Loucy (cell line): ENCODE measurements around the gene RSRC1.

Experiments used
- CTCF ChIP-seq: fragments of 200-600 bp; sonication (generic); conservative IDR thresholded peaks from 2 replicates; pipeline ENCODE4 v1.5.1; 2014; ENCODE audit warnings: mild to moderate bottlenecking, antibody characterized with exemption, low read length
- EZH2phosphoT487 ChIP-seq: fragments of 200-600 bp; IDR thresholded peaks from 2 replicates; pipeline ENCODE4 v1.6.1; 2018; ENCODE audit warnings: antibody characterized with exemption, mild to moderate bottlenecking, moderate library complexity, borderline replicate concordance

DNA sequence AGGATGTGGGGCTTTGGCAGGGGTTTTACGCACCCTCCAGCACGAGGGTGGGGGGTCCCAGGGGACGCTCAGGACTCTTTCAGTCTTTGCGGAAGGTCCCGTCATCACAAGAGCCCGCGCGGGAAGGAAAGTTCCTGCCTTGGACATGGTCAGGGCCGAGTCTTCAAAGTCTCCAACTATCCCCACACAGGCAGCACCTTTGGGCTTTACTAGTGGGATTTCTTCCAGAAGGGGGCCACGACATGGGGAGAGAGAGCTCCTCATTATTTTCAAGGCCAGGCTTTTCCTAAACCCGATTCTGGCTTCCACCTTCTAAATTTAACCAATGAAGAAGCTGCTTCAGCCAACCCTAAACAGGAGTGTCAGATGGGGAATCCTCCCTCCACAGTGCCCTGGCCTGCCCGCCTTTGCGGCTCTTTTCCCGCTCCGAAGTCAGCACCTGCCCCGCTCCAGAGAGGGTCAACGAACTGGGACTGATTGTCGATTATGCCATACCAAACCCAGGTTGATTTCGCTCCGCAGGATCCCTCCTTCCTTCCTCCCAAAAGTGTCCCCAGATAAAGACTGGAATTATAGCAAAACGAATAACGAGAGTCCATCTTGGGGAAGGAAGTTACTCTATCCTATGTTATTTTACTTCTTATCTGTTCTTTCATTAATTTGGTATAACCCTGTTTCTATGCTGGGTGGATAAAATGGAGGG is 14.6 kb upstream of the RSRC1 start:
- TF ChIP-seq CTCF (no peak), EZH2phosphoT487 (no peak)
